Measurements from ENCODE around the gene HOXA7. TPM values are rescaled to one million over a fixed set of nuclear protein-coding genes. Genes with fewer than 3 reads are reported as not detected.

HOXA7 gene
- total and polyA plus RNA-seq, 2 of the 8 experiments (the other 6 are each of a cell fraction or from before 2014, with no cell fraction given): 0.03 TPM; not detected in 1

DNA sequence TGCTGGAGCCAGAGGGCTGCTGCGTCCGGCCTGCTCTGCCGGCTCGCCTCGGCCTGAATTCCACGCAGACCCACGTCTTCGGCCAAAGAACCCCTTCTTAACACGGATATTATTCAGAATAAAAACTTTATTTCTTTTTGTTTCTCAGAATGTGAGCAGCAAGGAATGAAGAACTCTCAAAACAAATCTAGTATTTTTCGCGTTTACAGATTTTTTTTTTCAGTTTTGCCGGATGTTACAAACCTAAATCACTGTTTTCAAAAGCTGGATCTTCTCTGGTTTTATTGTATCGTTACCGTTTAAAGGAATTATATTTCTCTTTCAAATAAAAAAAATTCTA is 49.6 kb downstream of the HOXA7 start:
- no peak overlapping the region for H3K9ac ChIP-seq (replicated peaks in 1 of 4; ENCODE audit: extremely low read depth in 1 of 4, low read depth in 3 of 4, low read length in 3 of 4)

More for the DNA sequence above, 49.6 kb downstream of the HOXA7 start:
- no peak overlapping the region for H3K23ac ChIP-seq (ENCODE audit: insufficient read length)
- POLR2A ChIA-PET (ENCODE audit: partially characterized antibody): interaction anchor here (1.3 to 2.8 kb wide), 2 partner anchors 10 to 11 kb away, joined by 5 to 6 read pairs; partner anchors contain the start of gene HOXA1
- H3K56ac ChIP-seq (replicated peaks; ENCODE audit: insufficient read length, low read depth, low read length): no peak overlapping the region
- H4K8ac ChIP-seq (ENCODE audit: extremely low read depth, insufficient read depth, low read length): no peak overlapping the region
- no peak overlapping the region for H3K4ac ChIP-seq (replicated peaks; ENCODE audit: insufficient read length, low read depth, low read length)
- no peak overlapping the region for H3K27ac ChIP-seq (ENCODE audit: low read depth, low read length)
- H3K4me2 ChIP-seq (ENCODE audit: insufficient read depth in 1 of 2, low read depth in 2 of 2, low read length in 2 of 2): peak overlapping the region; percentile 5 to 50; a peak in 2 of 4 replicates
- WGBS, 2 experiments (ENCODE audit: extremely low coverage in 1 of 2, insufficient coverage in 1 of 2, insufficient read length in 1 of 2, insufficient replicate concordance in 2 of 2, low coverage in 1 of 2, low lambda C conversion rate in 2 of 2, missing lambda C conversion rate in 1 of 2): 6% methylated on average over 14 of the region's 14 CpGs; no CpG with 5 or more reads in 1 of the 2 experiments
- no peaks in the 10 kb centered on the region for H3K79me2 ChIP-seq (ENCODE audit: control insufficient read depth in 1 of 2, insufficient read depth in 2 of 2, low read length in 2 of 2)
- no peaks in the 10 kb centered on the region for H3K79me1 ChIP-seq (ENCODE audit: low read depth, low read length)
- no peak overlapping the region for H4K91ac ChIP-seq (replicated peaks; ENCODE audit: insufficient read length, low read length)
- H2BK20ac ChIP-seq (ENCODE audit: low read length): no peak overlapping the region
- H3K14ac ChIP-seq (ENCODE audit: insufficient read length): no peak overlapping the region
- H3K23me2 ChIP-seq (ENCODE audit: low read depth, low read length): no peaks in the 10 kb centered on the region
- H4K20me1 ChIP-seq (replicated peaks in 1 of 2; ENCODE audit: control insufficient read depth in 1 of 2, insufficient read depth in 2 of 2, low read length in 2 of 2): peaks cover 22 to 37% of the 10 kb centered on the region in 2 experiments
- TF ChIP-seq CBX5 (IDR thresholded peaks at IDR 0.05; ENCODE audit: low read depth, low read length) (no peak), POLR2AphosphoS5 (IDR thresholded peaks at IDR 0.05; ENCODE audit: low read depth, low read length) (no peak), CBX8 (IDR thresholded peaks at IDR 0.05; ENCODE audit: borderline replicate concordance, low read depth, low read length) (0 out of 2 replicates have a peak, but pooled peaks have one; percentile 30), RNF2 (IDR thresholded peaks at IDR 0.05; ENCODE audit: borderline replicate concordance, low read depth, low read length, missing control alignments, poor library complexity, severe bottlenecking) (peak; percentile 3), CHD1 (IDR thresholded peaks at IDR 0.05; ENCODE audit: low read depth, low read length) (no peak)
- peaks cover 98 to 100% (median 99%) of the 10 kb centered on the region in 4 experiments for H3K27me3 ChIP-seq (replicated peaks in 1 of 4; ENCODE audit: control insufficient read depth in 3 of 4, extremely low read depth in 1 of 4, insufficient read depth in 3 of 4, low read length in 3 of 4)
- no peak overlapping the region for H2BK15ac ChIP-seq (ENCODE audit: low read length)
- peak overlapping the region in 1 of 4 experiments; percentile 25; a peak in 1 of 8 replicates for H3K4me3 ChIP-seq (ENCODE audit: extremely low read depth in 1 of 4, insufficient read depth in 2 of 4, low read depth in 3 of 4, low read length in 4 of 4)
- H3K36me3 ChIP-seq (ENCODE audit: control insufficient read depth in 2 of 4, insufficient read depth in 4 of 4, low read length in 3 of 4): peaks cover 0 to 13% (median 0%) of the 10 kb centered on the region in 4 experiments; a peak in 1 of 8 replicates
- no peak overlapping the region for H2BK5ac ChIP-seq (ENCODE audit: low read depth, low read length)
- H3K18ac ChIP-seq (ENCODE audit: extremely low read depth, low read length): no peak overlapping the region
- no peak overlapping the region for H2BK120ac ChIP-seq (replicated peaks; ENCODE audit: low read depth, low read length)
- FAIRE-seq (no peak), DNase-seq (ENCODE audit: low read depth in 1 of 2, low spot score in 2 of 2) (no peak)
- no peak overlapping the region for H2AFZ ChIP-seq (ENCODE audit: low read length)
- no peak overlapping the region for H4K5ac ChIP-seq (ENCODE audit: insufficient read length, low read depth, low read length)
- H2AK5ac ChIP-seq (ENCODE audit: low read depth, low read length): no peak overlapping the region
- H3K9me3 ChIP-seq (ENCODE audit: insufficient read depth in 2 of 2, low read depth in 1 of 2, low read length in 1 of 2): no peaks in the 10 kb centered on the region
- H3K4me1 ChIP-seq (replicated peaks in 1 of 4; ENCODE audit: control insufficient read depth in 3 of 4, insufficient read depth in 4 of 4, low read length in 3 of 4): peaks cover 0 to 15% (median 7%) of the 10 kb centered on the region in 4 experiments; a peak in 5 of 7 replicates
- no peak overlapping the region for H2BK12ac ChIP-seq (ENCODE audit: low read depth, low read length)
- CTCF ChIA-PET (ENCODE audit: partially characterized antibody): interaction anchor here (0.7 to 2.9 kb wide), 5 partner anchors 36 to 63 kb away, joined by 3 to 13 read pairs (median 4); partner anchors contain the start of gene HOXA5

Data from H1 (cell line).